PC-3 (cell line): ENCODE data around the gene NEDD4L.

Source experiments
- CTCF ChIP-seq: fragments of 300-600 bp; sonication (generic); conservative IDR thresholded peaks from 2 replicates; pipeline ENCODE4 v1.5.1; 2017; ENCODE audit warnings: antibody characterized with exemption, low read depth, mild to moderate bottlenecking, low read length
- EZH2 ChIP-seq: fragments of 300-600 bp; sonication (generic); IDR thresholded peaks from one replicate; pipeline ENCODE4 v1.6.1; 2017; ENCODE audit warnings: antibody characterized with exemption, mild to moderate bottlenecking, low read length; ENCODE audit not compliant: unreplicated experiment
- EZH2phosphoT487 ChIP-seq: fragments of 300-600 bp; sonication (generic); IDR thresholded peaks from 2 replicates; pipeline ENCODE4 v1.6.1; 2018; ENCODE audit warnings: mild to moderate bottlenecking, antibody characterized with exemption, low read length, borderline replicate concordance

DNA sequence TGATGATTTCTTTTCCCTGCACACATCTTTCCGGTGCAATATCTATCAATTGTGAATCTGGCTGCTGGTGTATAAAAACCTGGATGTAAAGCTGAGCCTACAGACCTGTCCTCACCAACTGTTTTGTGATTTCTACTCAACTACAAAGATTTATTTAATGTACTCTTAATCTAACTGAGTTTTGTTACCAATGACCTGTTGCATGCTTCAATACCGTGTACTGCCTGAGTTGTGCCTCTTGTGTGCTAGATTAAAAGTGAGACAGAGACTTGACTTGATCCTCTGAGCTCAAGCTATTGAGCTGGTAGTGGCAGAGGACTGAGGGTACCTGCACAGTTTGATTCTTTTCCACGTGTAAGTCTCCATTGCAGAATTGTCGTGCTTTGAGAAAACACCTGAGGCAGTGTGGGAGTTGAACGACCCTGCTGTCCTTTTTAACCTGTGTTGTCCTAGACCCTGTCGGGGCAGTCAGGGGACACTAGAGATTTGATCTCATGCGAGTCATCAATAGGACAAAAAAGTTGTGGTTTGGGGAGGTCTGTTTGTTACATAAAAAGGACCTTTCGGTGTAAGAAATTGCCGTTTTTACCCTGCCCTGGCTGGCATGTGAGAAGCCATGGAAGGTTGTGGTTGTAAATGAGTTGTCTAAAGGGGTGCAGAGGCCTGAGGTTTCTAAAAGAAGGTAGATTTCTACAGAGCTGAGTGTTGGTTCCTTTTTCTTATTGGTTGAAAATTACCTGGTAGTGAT is 353.5 kb downstream of the NEDD4L start:
- TF ChIP-seq CTCF = no peak
- TF ChIP-seq EZH2phosphoT487 = no peak
- TF ChIP-seq EZH2 = no peak
